Keratinocyte (primary cell): Measurements from ENCODE around the gene CHMP2A. TPM values are rescaled to one million over a fixed set of nuclear protein-coding genes. Genes with fewer than 3 reads are reported as not detected.

Experiments
- DNase-seq: peaks from one replicate; pipeline ENCODE4 v3.0.0-alpha.2; 2011; ENCODE audit warnings: low read depth, missing footprints, low spot score
- FAIRE-seq: peaks from 2 replicates; lab custom pipeline; 2011; peaks lifted over from hg19 to GRCh38; lab: Jason Lieb, UNC
- H2AFZ ChIP-seq: 2 replicates; pipeline ENCODE4 v1.6.0; 2012; ENCODE audit warnings: low read length, control low read depth, inconsistent platforms; ENCODE audit not compliant: control insufficient read depth
- H3K27ac ChIP-seq: 2 replicates; pipeline ENCODE4 v1.5.1; 2011; ENCODE audit warnings: low read length; ENCODE audit not compliant: control insufficient read depth, insufficient read depth
- H3K27me3 ChIP-seq: 3 replicates; pipeline ENCODE4 v1.6.0; 2011; ENCODE audit warnings: low read length; ENCODE audit not compliant: control insufficient read depth, insufficient read depth; ENCODE audit errors: extremely low read depth
- H3K36me3 ChIP-seq, 2 experiments: 2 replicates in 1 of 2; 3 replicates in 1 of 2; pipeline ENCODE4 v1.5.1; 2011; ENCODE audit warnings: low read length in 2 of 2, mild to moderate bottlenecking in 1 of 2; ENCODE audit not compliant: control insufficient read depth in 2 of 2, insufficient read depth in 2 of 2; ENCODE audit errors: extremely low read depth in 1 of 2
- H3K4me1 ChIP-seq: 3 replicates; pipeline ENCODE4 v1.5.1; 2011; ENCODE audit warnings: low read length; ENCODE audit not compliant: control insufficient read depth, insufficient read depth; ENCODE audit errors: extremely low read depth
- H3K4me2 ChIP-seq: 3 replicates; pipeline ENCODE4 v1.6.0; 2011; ENCODE audit warnings: low read depth, low read length; ENCODE audit not compliant: control insufficient read depth, insufficient read depth; ENCODE audit errors: extremely low read depth
- H3K4me3 ChIP-seq, 3 experiments: fragments of 200-600 bp in 1 of 3; sonication (generic) in 1 of 3; 2 replicates in 2 of 3; 3 replicates in 1 of 3; pipeline ENCODE4 v1.5.1; 2011 to 2016; ENCODE audit warnings: low read length in 3 of 3, mild to moderate bottlenecking in 3 of 3, control low read depth in 2 of 3, inconsistent platforms in 1 of 3, low read depth in 1 of 3, mixed read lengths in 1 of 3, mixed run types in 1 of 3, moderate library complexity in 1 of 3; ENCODE audit not compliant: control insufficient read depth in 2 of 3, insufficient read depth in 2 of 3; ENCODE audit errors: extremely low read depth in 1 of 3
- H3K79me2 ChIP-seq: 2 replicates; pipeline ENCODE4 v1.6.0; 2012; ENCODE audit warnings: low read length; ENCODE audit not compliant: control insufficient read depth, insufficient read depth
- H3K9ac ChIP-seq: 3 replicates; pipeline ENCODE4 v1.6.0; 2011; ENCODE audit warnings: low read length; ENCODE audit not compliant: control insufficient read depth, insufficient read depth; ENCODE audit errors: extremely low read depth
- H3K9me1 ChIP-seq: 3 replicates; pipeline ENCODE4 v1.6.0; 2011; ENCODE audit warnings: low read length; ENCODE audit not compliant: control insufficient read depth, insufficient read depth; ENCODE audit errors: extremely low read depth
- H3K9me3 ChIP-seq: 2 replicates; pipeline ENCODE4 v1.5.1; 2012; ENCODE audit warnings: low read depth, low read length; ENCODE audit not compliant: control insufficient read depth
- H4K20me1 ChIP-seq: 3 replicates; pipeline ENCODE4 v1.6.0; 2011; ENCODE audit warnings: low read length; ENCODE audit not compliant: control insufficient read depth, insufficient read depth; ENCODE audit errors: extremely low read depth
- CTCF ChIP-seq, 3 experiments: IDR thresholded peaks in 1 of 3; conservative IDR thresholded peaks in 1 of 3; optimal IDR thresholded peaks in 1 of 3; 2 replicates in 2 of 3; 3 replicates in 1 of 3; pipeline versions ENCODE3 to v1.5.1; 2011; ENCODE audit warnings: low read length in 3 of 3, mild to moderate bottlenecking in 3 of 3, moderate library complexity in 2 of 3, control low read depth in 1 of 3, inconsistent platforms in 1 of 3; ENCODE audit not compliant: insufficient read depth in 2 of 3; ENCODE audit errors: extremely low read depth in 1 of 3
- EZH2 ChIP-seq: IDR thresholded peaks from one replicate; pipeline ENCODE4 v1.6.1; 2012; ENCODE audit warnings: inconsistent platforms, mild to moderate bottlenecking, low read length, moderate library complexity
- dilution Hi-C: fragments of 300-500 bp; cut with MboI; formaldehyde crosslinking; loops from one replicate; pipeline ENCODE4 v1.7.0; 2020; ENCODE audit warnings: low sequenced_read_pairs; ENCODE audit not compliant: extremely low pct_ligation_motif_present
- polyA plus RNA-seq, 5 experiments: library from polyadenylated mRNA; depleted of rRNA in 3 of 5; stranded (reverse) in 3 of 5; stranded (forward) in 1 of 5; unstranded in 1 of 5; fragments of >200 nt; gene quantifications; 1 replicate in 1 of 5; 2 replicates in 3 of 5; 3 replicates in 1 of 5; pipeline versions ENCODE4 v1.2.1 to v1.2.3, GENCODE V29; 2011 to 2012; ENCODE audit warnings: missing spikeins in 2 of 5, low read depth in 1 of 5, low replicate concordance in 1 of 5

CHMP2A gene
- polyA plus RNA-seq, 1 donor (not counting 4 experiments of a cell fraction or from before 2014, with no cell fraction given) = 115 TPM

GRCh38 chr19:58516246-58516836, 38.6 kb downstream of the CHMP2A start:
- H3K9me3 ChIP-seq = no peaks in the 10 kb centered on the region
- H3K4me3 ChIP-seq = no peak overlapping the region
- H3K27me3 ChIP-seq = no peaks in the 10 kb centered on the region
- dilution Hi-C loops = no loop called here
- H3K9ac ChIP-seq = no peak overlapping the region
- peaks cover 47% of the 10 kb centered on the region for H3K79me2 ChIP-seq
- H3K36me3 ChIP-seq = peaks cover 5 to 12% of the 10 kb centered on the region in 2 experiments
- no peak overlapping the region for H3K27ac ChIP-seq
- peaks cover 20% of the 10 kb centered on the region for H3K4me1 ChIP-seq
- no peak overlapping the region for H3K4me2 ChIP-seq
- no peaks in the 10 kb centered on the region for H3K9me1 ChIP-seq
- no peak overlapping the region for H2AFZ ChIP-seq
- DNase-seq (no peak), FAIRE-seq (no peak)
- H4K20me1 ChIP-seq = no peaks in the 10 kb centered on the region
- TF ChIP-seq CTCF (optimal IDR thresholded peaks at IDR 0.05 in 1 of 3, IDR thresholded peaks at IDR 0.05 in 1 of 3, conservative IDR thresholded peaks at IDR 0.05 in 1 of 3; ENCODE audit: extremely low read depth in 1 of 3, insufficient read depth in 2 of 3, low read length in 3 of 3) = no peak
- no peak for TF ChIP-seq EZH2

GRCh38 chr19:58515259-58515658, 39.6 kb downstream of the CHMP2A start:
- Histone ChIP-seq H3K27me3 (no peaks in the 10 kb centered on the region), H2AFZ (no peak overlapping the region), H3K9ac (no peak overlapping the region), H3K27ac (no peak overlapping the region), H3K9me3 (no peaks in the 10 kb centered on the region), H3K4me2 (no peak overlapping the region), H3K36me3 (peaks cover 5 to 12% of the 10 kb centered on the region in 2 experiments), H3K79me2 (peaks cover 47% of the 10 kb centered on the region), H3K9me1 (no peaks in the 10 kb centered on the region), H3K4me1 (peaks cover 16% of the 10 kb centered on the region), H4K20me1 (no peaks in the 10 kb centered on the region), H3K4me3 (no peak overlapping the region)
- TF ChIP-seq EZH2 (no peak), CTCF (optimal IDR thresholded peaks at IDR 0.05 in 1 of 3, IDR thresholded peaks at IDR 0.05 in 1 of 3, conservative IDR thresholded peaks at IDR 0.05 in 1 of 3; ENCODE audit: extremely low read depth in 1 of 3, insufficient read depth in 2 of 3, low read length in 3 of 3) (no peak)
- no peak for DNase-seq
- dilution Hi-C loops = no loop called here
- FAIRE-seq = no peak
